ENCODE data around the gene CSTPP1.
"Not testable (repeated sequence)": the region's sequence is repeated elsewhere in the genome, so short reads cannot be mapped to it uniquely, and the experiment has no call there.

CSTPP1 gene

DNA sequence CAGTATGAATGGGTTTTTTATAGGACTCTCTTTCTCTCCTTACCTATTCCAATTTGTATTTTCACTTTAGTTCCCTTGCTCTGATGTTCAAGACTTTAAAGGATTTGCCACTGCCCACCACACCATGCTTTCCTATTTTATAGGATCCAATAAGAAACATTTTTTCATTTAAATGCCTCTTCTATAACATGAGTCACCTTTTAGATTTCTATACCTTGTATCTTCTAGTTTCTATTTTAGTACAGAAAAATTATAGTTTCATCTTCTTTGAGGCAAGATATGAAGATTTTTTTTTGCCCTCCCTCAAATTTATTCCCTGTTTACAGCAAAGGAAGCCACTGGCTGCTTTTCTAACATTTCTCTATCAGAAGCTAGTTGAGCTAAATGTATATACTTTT, 163.4 kb downstream of the CSTPP1 start:
- no peak for DNase-seq (ENCODE audit: low read depth)

GRCh38 chr11:47101406-47101805, 164.8 kb downstream of the CSTPP1 start:
- no peak for DNase-seq (ENCODE audit: low read depth)

DNA sequence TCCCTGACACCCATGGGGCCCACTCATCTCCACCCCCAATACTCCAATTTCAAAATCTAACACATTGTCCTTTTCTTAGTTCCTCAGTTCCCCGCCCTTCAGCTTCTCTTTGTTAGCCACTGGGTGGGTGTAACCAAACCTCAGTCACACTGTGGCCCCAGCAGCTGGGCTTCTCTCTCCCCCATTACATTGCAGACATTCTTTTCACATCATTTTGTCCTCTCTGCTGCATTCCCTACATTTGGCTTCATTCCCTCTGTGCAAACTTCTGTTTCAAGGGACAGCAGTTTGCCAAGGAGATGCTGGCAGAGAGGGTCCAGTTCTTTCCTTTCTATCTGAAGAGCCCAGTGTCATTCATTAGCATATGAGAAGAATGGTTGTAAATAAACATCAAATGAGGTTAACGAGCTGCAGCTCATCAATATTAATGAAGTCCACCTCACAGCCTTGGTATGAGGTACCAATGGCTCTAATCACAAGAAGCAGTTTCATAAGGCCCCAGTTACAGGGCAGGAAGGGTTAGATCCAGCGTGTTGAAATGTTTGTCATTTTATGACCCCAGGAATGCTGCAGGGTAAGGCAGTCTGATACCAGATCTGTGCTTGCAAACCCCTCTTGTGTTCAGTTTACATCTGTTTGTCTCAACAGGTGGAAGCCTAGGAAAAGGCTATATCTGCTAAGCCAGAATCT, 167.8 kb downstream of the CSTPP1 start:
- no peak for DNase-seq (ENCODE audit: low read depth)

DNA sequence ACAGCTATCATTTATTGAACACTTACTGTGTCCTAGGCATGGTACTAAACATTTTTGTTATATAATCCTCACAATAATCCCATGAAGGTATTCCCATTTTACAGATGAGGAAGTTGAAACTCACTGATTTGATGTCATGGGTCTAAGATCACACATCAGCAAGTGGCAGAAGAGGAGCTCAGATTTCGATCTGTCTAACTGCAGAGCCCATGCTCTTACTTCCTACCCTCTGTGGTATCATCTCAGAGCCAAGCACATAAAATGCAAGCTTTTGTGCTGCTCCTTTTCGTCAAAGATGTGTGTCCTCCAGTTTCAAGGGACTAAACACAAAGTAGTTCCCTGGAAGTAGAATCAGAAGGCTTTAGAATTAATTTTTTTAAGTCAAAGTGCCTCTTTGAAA, 169.0 kb downstream of the CSTPP1 start:
- no peak for DNase-seq (ENCODE audit: low read depth)

- no peak for DNase-seq (ENCODE audit: low read depth)
Observed at GRCh38 chr11:47105974-47106373, 169.4 kb downstream of the CSTPP1 start.

- no peak for DNase-seq (ENCODE audit: low read depth)
Observed at GRCh38 chr11:47106798-47107411, 170.3 kb downstream of the CSTPP1 start.

- DNase-seq (ENCODE audit: low read depth): no peak
Observed at GRCh38 chr11:47107744-47108143, 171.2 kb downstream of the CSTPP1 start.

GRCh38 chr11:47108214-47108613, 171.7 kb downstream of the CSTPP1 start:
- DNase-seq (ENCODE audit: low read depth): no peak

DNA sequence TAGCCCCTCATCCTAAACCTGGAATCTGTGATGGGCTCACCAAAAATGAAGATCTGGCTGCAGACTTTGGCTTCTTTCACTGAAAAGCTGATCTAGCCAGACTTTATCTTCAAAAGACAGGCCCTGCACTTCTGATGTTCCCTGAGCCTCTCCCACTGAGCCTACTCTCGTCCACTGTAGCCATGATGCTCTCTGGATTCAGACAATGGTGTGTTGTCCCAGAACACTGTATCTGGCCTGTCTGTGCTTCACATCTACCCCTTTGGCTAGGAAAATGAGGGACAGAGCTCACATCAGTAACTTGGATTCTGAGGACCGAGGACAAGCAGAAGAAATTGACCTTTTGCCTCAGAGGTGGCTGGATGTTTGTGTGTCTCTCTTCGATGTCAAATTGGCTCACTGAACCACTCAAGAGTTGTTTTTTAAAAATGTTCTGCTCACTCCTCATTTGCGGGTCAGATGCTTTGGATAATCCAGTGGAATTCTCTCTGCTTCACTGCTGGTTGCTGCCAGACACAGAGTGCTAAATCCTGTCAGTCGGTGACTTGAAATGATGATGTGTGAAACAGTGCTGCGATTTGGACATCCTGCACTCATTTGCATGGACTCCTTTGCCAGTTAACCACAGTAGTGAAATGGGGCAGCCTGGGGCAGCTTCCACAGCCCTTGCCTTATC, 172.6 kb downstream of the CSTPP1 start:
- DNase-seq (ENCODE audit: low read depth): no peak

DNA sequence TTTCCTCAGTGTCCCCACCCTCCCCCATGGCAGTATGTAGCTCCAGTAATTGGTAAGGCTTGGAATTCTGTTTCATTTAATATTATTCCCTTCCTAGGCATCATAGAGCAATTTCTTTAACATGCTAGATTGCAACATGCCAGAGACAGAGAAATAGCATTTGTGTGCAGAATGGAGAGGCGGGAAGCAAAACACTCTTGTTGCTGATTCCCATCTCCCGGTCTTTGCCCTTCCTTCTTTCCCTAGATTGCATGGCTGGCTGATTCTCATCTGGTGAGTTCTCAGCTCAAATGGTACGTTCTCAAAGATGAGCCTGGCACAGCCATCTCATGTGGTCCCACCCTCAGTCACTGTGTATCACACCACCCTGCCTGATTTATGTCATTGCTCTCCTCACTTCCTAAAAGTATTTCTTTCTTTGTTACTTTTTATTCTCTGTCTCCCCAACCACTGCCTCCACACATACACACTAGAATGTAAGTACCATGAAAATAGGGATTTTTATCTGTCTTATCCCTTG, 173.2 kb downstream of the CSTPP1 start:
- no peak for DNase-seq (ENCODE audit: low read depth)

DNA sequence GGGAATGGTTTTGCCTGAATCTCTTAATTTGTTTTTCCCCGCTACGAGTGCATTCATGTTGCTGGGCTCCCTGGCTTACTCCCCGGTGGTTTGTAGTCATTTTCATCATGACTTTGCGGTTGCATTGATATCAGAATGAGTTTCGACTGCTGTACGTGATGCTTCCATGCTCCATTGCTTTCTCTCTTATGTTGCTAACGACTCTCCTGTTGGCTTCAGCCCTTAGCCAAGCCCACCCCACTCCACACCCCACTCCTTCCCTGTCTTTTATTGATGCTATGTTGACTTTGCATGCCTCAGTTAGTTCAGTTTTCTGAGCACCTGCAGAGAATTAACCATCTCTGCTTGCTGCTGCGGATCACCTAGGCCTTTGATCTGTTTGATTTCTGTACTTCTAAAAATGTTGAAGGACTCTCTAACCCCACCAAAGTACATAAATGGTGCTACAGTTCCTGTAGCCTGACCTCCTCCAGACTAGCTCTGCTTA, 174.8 kb downstream of the CSTPP1 start:
- no peak for DNase-seq (ENCODE audit: low read depth)

DNA sequence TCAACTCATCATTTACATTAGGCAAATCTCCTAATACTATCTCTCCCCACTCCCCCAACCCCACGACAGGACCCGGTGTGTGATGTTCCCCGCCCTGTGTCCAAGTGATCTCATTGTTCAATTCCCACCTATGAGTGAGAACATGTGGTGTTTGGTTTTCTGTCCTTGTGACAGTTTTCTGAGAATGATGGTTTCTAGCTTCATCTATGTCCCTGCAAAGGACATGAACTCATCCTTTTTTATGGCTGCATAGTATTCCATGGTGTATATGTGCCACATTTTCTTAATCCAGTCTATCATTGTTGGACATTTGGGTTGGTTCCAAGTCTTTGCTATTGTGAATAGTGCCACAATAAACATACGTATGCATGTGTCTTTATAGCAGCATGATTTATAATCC, 176.4 kb downstream of the CSTPP1 start:
- not testable (repeated sequence) for DNase-seq (ENCODE audit: low read depth)

GRCh38 chr11:47118958-47119688, 182.6 kb downstream of the CSTPP1 start:
- DNase-seq (ENCODE audit: low read depth): not testable (repeated sequence)

GRCh38 chr11:47121056-47121455, 184.5 kb downstream of the CSTPP1 start:
- DNase-seq (ENCODE audit: low read depth): no peak

DNA sequence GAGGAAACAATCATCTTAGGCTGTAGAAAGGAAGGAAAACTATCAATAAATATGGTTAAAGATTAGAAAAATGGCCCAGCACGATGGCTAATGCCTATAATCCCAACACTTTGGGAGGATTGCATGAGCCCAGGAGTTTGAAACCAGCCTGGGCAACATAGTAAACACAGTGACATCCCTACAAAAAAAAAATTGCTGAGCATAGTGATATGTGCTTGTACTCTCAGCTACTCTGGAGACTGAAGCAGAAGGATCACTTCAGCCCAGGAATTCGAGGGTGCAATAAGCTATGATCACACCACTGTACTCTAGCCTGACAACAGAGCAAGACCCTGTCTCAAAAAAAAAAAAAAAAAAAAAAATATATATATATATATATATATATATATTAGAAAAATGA, 185.2 kb downstream of the CSTPP1 start:
- DNase-seq (ENCODE audit: low read depth): no peak

DNA sequence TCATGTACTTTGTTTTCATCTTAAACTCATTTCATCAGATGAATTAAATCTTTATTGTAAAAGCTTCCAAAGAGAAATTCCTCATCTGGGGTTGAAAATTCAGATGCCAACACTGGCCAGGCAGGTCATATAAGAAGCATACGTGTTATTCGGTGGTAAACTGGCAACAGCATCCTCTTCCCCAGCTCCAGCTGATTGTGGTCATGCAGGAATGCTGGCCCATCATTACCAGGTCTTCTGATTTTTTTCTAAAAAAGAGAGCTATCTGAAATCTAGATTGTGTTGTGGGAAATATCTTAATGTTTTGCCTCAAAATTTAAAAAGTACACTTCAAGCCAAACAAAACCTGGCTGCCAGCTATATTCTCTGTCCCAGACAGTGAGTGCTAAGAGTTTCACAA, 186.5 kb downstream of the CSTPP1 start:
- DNase-seq (ENCODE audit: low read depth): no peak

DNA sequence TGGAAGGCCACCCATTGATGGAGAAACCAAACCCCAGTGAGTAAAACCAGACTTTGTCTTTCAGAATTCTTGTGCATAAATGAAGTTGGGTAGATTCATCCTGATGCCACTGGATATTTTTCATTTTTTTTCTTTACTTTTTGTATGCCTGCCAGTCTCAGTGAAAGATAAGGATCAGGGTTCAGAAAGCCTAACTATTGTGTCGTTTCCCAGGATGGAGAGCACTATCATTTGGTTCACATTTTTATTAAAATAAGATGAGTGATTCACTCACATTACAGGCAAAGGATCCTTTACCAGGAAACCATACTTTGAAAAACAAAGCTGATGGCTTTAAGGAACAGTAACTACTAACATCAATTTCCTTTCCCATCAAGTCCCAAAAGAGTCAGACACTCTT, 188.1 kb downstream of the CSTPP1 start:
- DNase-seq (ENCODE audit: low read depth): no peak

DNA sequence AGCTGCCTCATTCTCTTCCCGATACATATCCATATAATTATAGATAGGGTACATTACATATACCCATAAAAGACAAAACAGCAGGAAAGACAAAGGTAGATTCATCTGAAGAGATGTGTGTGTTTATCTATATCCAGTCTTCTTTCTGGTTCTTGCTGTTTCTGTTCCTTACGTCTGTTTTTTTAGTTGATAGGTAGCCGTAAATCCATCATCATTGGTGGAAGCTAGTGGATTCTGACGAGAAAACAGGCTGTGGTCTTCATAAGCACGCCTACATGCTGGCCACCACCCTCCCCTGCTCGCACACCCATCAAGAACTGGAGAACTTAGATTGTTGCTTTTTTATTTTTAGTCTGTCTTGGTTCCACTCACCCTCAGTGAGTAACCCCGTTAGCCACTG, 188.5 kb downstream of the CSTPP1 start:
- no peak for DNase-seq (ENCODE audit: low read depth)

GRCh38 chr11:47127213-47127612, 190.7 kb downstream of the CSTPP1 start:
- no peak for DNase-seq (ENCODE audit: low read depth)

GRCh38 chr11:47130543-47130942, 194.0 kb downstream of the CSTPP1 start:
- no peak for DNase-seq (ENCODE audit: low read depth)

DNA sequence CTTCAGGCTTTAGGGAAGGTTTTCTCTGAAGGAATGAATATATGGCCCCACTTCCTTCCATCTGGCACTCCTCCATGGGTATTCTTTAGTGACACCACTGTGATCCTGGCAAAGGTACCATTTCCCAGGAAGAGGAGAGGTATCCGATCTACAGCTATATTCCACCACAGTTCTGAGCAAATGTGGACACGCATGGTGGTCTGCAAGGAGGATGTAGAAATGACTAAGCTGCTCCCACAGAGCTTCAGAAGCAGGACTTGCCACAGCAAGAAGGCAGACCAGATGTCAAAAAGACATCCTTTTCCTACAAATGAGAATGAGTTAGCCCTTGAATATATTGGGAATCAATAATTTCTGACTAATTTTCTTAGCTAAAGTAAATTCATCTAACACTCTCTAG, 194.6 kb downstream of the CSTPP1 start:
- DNase-seq (ENCODE audit: low read depth): no peak

- no peak for DNase-seq (ENCODE audit: low read depth)
Observed at GRCh38 chr11:47132490-47132889, 195.9 kb downstream of the CSTPP1 start.
